ENCODE measurements around the gene RANGRF.
A peak's percentile ranks its signal among the peaks of the same experiment; 100 is the strongest.

Gene RANGRF

GRCh38 chr17:8253801-8254200, 34.7 kb upstream of the RANGRF start:
- DNase-seq (ENCODE audit: low read depth) = no peak
- peak; percentile 33 for TF ChIP-seq CTCF (conservative IDR thresholded peaks at IDR 0.05; ENCODE audit: low read length)

GRCh38 chr17:8254881-8255280, 33.6 kb upstream of the RANGRF start:
- TF ChIP-seq CTCF (conservative IDR thresholded peaks at IDR 0.05; ENCODE audit: low read length) = no peak
- H3K4me3 ChIP-seq (ENCODE audit: low read length) = no peak overlapping the region
- DNase-seq (ENCODE audit: low read depth) = no peak

More at GRCh38 chr17:8253801-8254200, 34.7 kb upstream of the RANGRF start:
- no peak overlapping the region for H3K4me3 ChIP-seq (ENCODE audit: low read length)

DNA sequence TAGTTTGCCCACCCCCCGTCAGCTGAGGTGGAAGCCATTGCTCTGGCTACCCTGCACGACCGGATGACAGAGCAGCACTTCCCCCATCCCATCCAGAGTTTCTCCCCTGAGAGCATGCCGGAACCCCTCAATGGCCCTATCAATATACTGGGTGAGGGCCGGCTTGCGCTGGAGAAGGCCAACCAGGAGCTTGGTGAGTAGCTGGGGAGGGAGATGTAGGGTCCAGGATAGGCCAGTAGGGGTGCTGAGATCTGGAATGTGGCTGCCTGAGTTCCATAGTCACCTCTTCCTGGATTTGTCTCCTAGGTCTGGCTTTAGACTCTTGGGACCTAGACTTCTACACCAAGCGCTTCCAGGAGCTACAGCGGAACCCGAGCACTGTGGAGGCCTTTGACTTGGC, 33.0 kb upstream of the RANGRF start:
- 0 out of 2 replicates have a peak, but pooled peaks have one; percentile 3 for TF ChIP-seq CTCF (conservative IDR thresholded peaks at IDR 0.05; ENCODE audit: low read length)

DNA sequence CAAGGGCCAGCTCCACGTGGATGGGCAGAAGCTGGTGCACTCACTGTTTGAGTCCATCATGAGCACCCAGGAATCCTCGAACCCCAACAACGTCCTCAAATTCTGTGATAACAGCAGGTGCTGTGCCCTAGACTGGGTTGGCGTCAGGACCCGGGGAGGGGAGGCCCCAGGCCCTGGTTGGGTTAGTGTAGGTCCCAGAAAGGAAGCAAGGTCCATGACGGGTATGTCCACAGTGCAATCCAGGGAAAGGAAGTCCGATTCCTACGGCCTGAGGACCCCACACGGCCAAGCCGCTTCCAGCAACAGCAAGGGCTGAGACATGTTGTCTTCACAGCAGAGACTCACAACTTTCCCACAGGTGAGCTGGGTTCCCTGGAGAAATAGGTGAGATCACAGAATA, 32.2 kb upstream of the RANGRF start:
- TF ChIP-seq CTCF (conservative IDR thresholded peaks at IDR 0.05; ENCODE audit: low read length) = no peak
- DNase-seq (ENCODE audit: low read depth) = no peak
- no peak overlapping the region for H3K4me3 ChIP-seq (ENCODE audit: low read length)

More for the DNA sequence above, 33.0 kb upstream of the RANGRF start:
- no peak overlapping the region for H3K4me3 ChIP-seq (ENCODE audit: low read length)
- DNase-seq (ENCODE audit: low read depth) = no peak

DNA sequence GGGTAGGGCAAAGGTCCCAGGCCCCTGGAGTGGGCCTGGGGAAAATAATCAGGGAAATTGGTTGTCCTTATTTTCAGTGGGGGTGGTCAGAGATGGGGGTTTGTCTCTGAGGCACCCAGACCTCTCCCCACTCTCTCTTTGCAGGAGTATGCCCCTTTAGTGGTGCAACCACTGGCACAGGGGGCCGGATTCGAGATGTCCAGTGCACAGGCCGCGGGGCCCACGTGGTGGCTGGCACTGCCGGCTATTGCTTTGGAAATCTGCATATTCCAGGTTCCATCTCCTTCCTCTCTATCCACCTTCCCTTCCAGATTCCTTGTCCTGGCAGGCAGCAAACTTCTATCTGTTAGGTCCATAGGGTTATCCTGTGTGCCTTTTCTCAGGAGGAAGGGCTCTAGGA, 31.8 kb upstream of the RANGRF start:
- DNase-seq (ENCODE audit: low read depth) = no peak
- TF ChIP-seq CTCF (conservative IDR thresholded peaks at IDR 0.05; ENCODE audit: low read length) = no peak
- H3K4me3 ChIP-seq (ENCODE audit: low read length) = no peak overlapping the region

DNA sequence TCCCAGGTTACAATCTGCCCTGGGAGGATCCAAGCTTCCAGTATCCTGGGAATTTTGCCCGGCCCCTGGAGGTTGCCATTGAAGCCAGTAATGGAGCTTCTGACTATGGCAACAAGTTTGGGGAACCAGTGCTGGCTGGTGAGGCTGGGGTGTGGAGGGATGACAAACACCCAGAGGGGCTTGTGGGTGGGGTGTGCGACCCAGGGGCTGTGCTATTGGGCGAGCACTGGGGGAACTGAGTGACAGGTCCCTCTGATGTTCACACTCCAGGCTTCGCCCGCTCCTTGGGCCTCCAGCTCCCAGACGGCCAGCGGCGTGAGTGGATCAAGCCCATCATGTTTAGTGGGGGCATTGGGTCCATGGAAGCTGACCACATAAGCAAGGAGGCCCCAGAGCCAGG, 30.7 kb upstream of the RANGRF start:
- H3K4me3 ChIP-seq (ENCODE audit: low read length) = no peak overlapping the region
- TF ChIP-seq CTCF (conservative IDR thresholded peaks at IDR 0.05; ENCODE audit: low read length) = no peak
- DNase-seq (ENCODE audit: low read depth) = no peak

DNA sequence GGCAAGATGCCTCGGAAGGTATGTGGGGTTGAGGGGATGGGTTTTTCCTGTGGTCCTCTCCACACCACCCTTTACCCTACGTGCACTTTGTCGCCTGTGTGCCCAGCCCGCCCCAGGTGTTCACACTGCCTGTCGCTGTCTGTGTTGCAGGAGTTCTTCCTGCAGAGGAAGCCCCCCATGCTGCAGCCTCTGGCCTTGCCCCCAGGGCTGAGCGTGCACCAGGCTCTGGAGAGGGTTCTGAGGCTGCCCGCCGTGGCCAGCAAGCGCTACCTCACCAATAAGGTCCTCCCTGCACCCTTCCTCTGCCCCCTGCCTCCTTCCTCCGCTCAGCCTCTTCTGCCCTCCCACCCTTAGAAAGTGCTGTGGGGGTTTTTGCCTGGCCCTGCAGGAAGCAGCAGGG, 24.1 kb upstream of the RANGRF start:
- H3K4me3 ChIP-seq (ENCODE audit: low read length) = no peak overlapping the region
- DNase-seq (ENCODE audit: low read depth) = no peak
- no peak for TF ChIP-seq CTCF (conservative IDR thresholded peaks at IDR 0.05; ENCODE audit: low read length)

All from AG10803 (cell line).